SKM-1 treated with dmso at 0.1 percent for 144 hours (cell line): Measurements from ENCODE around the gene TRAF3.

ENCODE experiments used
- DNase-seq: peaks from one replicate; lab custom pipeline; 2025; ENCODE audit not compliant: unreplicated experiment; lab: John Stamatoyannopoulos, UW

Gene TRAF3

DNA sequence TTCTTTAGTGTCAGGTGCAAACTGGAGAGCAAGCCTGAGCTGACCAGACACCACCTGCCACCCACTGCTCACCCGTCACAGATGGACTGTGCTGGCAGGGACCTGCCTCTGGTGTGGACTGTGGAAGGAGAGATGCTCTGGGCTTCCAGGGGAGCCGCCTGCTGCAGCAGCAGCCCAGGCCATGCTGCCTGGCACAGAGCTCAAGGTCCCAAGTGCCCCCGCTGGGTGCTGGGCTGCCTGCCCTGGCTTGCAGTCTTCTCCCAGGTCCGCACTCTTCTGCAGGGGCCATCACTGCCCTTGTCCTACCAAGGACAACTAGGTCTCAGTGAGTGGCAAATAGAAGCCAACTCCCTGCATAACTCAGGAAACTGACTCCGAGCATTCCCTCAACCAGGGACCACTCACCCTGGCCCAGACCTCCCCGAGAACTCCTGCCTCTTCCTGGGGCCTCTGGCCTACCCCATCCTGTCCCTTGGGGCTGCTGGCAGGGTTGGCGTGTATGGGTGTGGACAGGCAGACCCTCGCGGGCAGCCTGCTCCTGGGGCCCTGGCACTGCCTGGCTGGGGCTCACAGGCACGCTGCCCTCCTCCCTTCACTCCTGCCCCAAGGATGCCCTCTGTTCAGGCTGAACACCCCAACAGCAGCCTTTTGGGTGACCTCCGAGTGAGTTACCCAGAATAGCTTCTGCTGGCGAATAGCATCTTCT is 154.5 kb downstream of the TRAF3 start:
- no peak for DNase-seq

DNA sequence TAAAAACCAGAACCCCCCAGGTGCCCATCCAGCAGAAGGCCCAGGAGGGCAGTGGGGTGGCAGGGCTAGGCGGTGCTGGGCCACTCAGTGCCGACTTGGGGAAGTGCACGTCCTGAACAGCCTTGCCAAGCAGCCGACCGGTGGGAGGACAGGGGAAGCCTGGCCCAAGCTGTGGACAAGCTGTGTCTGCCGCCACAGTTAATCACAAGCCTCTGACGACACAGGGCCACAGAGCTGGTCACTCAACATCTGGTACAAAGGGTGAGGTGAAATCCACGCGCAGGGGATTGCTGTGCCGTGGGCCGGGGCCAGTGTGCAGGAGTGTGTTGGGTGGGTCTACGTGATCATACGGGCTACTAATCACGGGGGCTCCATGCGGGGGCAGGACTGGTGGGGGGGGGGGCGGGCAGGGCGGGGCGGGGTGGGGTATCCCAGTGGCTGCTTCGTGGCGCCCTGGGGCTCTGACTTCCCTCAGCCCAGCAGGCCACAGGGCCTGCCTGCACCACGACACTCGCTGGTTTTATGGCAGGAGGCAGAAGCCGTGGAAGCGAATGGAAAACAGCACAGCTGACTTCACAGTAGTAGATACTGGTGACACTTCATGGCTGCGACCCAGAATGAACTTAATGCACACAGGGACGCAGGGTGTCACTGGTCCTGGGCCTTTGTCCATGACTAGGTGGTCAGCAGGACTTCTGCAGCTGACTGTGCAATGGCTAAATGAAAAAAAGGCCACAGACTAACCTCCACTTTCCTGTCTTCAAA is 155.4 kb downstream of the TRAF3 start:
- no peak for DNase-seq

DNA sequence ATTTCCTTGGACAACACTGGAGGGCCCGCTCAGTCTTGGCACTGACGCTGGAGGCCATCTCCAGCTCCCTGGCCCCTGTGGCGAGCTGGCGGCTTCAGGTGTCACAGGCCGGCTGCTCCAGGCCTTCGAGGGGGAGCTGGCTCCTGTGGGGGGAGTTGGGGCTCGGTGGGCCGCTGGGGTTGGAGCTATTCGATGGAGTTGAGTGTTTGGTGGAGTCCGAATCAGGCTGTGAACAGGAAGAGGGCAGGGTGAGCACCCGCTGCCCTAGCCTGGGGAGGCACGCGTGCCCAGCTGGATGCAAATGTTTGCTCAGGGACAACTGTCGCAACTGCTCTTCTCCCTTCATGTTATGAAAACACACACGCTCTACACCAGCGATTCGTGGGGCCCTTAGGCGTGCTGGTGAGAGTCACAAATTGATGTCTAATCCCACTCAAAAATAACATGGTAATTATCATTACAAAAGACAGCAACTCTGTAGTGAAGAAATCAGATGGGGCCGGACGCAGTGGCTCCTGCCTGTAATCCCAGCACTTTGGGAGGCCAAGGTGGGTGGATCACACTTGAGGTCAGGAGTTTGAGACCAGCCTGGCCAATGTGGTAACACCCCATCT is 156.5 kb downstream of the TRAF3 start:
- DNase-seq = no peak

DNA sequence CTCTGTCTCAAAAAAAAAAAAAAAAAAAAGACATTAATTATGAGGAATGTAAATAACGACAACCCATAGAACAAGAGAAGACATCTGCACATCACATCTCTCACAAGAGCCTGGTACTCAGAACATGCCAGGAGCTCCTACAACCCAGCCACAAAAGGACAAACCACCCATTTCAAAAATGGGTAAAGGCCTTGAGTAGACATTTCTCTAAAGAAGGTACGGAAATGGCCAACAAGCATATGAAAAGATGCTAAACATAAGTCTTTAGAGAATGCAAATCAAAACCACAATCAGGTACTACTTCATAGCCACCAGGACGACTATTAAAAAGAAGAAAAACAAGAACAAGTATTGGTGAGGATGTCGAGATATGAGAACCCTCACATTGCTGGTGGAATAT is 158.5 kb downstream of the TRAF3 start:
- DNase-seq = no peak

DNA sequence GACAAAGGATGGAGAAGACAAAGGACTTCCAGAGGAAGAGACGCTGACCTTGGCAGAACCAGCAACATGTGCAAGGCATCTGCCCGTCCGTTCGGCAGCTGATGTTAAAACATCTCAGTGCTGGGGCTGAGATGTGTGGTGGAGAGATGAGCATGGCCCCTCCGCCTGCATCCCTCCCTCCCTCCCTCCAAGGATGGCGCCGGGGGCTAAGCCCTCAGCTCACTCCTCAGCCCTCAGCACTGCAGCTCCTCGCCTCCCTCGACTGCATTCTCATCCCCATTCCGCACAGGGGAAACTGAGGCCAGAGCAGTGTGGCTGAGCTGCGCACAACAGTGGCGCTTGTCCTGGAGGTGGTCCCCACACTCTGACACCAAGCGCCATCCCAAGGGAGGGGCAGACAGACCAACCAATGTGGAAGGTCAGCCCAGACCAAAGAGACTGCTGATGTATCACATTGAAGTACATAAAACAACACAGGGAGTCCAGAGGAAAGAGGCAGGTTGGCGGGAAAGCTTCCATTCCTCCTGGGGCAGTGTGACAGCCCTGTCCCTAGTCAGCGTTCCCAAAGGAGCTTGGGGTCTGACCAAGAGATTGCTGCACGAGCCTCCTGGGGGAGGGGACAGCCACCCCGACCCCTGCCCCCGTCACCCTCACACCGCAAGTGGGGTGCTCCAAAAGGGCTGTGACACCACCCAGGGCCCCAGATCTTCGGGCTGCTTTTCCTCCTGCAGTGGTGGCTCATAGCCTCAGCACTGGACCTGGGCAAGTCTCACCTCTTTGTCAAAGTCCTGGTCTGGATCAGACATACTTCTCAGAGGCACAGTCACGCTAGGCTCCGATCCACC is 160.3 kb downstream of the TRAF3 start:
- no peak for DNase-seq

DNA sequence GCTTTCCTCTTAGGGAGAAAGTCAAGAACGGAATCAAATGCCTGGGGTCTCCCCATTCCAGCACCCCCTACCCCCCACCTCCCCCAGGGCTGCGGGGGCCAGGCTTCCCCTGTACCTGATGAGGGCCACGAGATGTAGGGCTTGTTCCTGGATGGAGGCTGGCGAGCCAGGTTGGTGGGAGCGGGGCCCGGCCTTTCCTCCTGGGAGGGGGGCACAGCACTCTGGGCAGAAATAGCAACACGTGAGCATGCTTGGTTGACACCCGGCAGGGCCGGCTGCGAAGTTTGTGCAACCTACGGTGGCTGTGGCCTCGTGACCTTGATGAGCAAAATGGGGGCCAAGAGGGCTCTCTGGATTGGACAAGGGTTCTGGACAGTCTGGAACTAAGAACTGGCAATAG is 160.9 kb downstream of the TRAF3 start:
- no peak for DNase-seq

DNA sequence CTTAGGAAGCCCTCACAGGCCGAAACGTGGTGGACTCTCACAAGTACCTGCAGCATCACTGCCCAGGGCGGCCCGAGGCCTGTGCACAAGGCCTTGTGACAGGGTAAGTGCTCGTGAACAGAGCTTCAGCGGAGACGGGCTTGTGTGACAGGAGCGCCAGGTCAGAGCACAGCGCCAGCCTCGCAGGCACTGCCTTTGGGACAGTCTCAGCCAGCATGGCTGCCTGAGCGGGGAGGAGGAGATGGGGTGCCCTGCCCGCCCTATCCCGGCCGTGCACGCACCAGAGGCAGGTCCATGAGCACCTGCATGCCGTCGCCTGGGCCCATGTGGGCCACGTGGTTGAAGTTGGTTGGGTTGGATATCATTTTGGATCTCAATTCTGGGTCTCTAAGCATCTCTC is 162.1 kb downstream of the TRAF3 start:
- DNase-seq = no peak

DNA sequence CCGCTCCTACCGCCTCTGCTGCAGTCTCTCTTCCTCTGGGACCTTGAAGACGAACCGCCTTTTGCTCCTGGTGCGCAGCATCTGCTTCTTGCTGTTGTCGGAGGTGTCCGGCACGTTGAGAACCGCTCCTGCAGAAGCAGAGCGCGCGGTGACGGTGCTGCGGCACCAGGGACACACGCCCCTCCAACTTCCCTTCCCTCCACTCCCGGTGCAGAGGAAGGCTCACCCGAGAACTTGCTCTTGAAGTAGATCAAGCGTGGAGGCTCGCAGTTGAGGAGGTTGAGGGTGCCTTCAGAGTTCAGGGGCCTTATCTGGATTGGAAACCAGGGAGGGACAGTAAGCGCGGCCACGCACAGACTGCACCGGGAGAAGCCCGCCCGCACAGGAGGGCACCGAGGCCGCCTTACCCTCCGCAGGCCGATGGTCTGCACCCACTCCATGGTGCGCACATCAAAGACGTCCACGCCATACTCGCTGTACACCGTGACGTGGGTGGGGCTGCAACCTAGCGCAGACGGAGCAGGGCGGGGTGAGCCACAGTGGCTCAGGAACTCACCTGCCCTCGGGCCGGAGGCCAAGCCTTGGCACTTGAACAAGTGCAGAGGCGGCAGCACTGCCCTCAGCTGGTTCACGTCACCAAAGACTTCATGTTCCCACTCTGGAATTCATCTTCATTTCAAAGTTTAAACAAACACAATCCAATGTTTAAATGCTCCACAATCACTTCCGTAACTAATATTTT is 162.7 kb downstream of the TRAF3 start:
- DNase-seq = no peak

DNA sequence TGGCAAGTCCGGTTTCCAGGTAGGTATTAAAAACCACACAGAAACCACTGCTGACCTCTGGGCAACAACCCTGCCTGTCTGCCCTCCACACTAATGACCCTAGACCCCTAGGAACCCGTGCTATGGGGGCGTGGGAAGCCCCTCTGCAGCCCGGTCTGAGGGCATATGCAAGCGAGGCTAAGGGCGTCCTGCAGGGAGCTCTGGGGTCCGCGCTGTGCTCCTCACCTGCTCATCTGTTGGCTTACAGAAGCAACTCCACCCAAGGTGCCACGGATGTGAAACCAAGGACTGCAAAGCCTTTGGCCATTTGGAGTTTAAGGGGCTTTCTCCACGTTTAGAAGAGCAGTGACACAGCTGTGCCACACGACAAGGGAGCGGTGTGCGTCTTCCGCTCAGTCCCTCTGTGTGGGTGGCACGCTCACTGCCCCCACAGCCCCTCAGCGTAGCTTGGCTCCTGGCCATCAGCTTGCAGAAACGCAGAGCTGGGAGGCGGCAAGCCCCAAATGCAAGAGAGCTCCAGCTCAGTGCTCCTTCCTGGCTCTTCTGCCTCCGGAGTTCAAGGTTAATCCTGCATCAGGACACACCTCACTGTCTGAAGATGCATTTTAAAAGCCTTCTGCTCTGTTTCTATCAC is 163.6 kb downstream of the TRAF3 start:
- DNase-seq = no peak

DNA sequence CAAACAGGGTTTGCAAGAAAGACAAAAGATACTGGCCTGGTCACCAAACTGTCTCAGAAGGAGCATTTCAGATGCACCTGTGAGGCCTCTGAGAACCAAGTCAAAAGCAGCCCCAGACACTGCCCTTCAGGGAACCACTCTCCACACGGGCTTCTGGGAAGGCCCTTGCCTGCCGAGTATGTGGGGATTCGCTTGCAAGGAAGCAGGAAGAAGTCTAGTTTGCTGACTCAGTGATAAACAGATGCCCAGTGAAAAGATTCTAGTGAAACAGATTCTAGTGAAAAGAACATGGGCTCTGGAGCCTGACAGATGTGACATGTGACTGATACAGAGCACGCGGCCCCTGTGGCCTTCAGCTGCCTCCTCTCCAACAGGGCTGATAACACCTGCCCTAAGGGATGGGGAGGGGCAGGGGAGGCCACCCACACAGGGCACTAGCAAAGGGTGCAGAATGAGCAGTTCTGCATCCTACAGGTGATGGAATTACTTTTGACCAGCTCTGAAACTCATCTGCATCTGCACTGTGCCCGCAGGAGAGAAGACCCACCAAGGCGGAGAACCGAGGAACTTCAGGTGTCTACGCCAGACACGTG is 164.3 kb downstream of the TRAF3 start:
- DNase-seq = no peak

DNA sequence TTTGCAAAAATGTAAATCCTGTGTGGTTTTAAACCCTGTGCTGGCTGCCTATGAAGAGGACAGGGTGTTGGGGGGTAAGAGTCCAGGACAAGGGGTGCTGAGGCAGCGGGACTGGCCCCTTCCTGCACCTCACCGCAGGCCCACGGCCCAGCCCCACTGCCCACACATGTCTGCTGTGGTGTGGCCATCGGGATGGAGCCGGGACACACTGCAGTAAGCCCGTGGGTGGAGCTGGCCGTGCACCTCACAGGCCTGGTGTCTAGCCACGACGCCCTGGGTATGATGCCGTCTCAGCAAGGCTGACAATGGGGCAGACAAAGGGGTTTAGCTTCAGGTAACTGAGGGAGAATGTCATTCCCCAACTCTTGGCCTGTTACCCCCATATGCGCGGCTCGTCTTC is 164.8 kb downstream of the TRAF3 start:
- DNase-seq = no peak

DNA sequence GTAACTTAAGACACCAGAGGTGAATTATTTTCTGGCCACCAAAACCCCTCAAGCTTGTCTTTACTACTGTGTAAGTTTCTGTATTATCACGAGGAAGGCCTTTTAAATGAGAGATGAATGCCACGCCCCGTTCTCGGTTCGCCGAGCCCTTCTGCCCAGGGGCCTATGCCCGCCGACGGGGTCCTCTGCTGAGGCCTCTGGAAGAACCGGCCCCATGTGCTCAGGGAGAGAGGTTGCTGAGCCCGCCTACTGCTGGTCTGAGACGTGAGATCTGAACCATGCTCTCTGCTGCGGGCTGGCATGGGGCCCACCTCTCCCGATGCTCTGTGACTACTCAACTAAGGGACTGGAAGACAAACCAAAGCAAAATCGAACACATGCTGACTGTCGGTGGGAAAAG is 166.2 kb downstream of the TRAF3 start:
- DNase-seq = no peak

DNA sequence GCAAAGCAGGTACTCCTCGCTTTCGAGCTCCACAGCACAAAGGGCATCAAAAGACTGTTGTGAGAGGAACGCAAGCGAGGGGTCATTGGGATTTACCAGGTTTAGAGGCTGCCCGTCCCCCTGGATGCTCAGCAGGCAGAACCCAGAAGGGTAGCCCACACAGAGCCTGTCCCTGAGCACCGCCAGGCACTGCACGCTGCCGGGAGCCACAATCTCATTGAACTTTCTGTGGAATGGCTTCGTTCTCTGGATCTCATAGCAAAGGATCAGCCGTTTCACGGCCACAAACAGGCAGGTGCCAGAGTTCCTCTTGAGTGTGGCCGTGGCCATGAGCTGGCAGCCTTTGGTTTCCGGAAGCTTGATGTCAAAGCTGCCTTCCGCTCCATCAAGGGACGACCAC is 166.7 kb downstream of the TRAF3 start:
- DNase-seq = no peak

DNA sequence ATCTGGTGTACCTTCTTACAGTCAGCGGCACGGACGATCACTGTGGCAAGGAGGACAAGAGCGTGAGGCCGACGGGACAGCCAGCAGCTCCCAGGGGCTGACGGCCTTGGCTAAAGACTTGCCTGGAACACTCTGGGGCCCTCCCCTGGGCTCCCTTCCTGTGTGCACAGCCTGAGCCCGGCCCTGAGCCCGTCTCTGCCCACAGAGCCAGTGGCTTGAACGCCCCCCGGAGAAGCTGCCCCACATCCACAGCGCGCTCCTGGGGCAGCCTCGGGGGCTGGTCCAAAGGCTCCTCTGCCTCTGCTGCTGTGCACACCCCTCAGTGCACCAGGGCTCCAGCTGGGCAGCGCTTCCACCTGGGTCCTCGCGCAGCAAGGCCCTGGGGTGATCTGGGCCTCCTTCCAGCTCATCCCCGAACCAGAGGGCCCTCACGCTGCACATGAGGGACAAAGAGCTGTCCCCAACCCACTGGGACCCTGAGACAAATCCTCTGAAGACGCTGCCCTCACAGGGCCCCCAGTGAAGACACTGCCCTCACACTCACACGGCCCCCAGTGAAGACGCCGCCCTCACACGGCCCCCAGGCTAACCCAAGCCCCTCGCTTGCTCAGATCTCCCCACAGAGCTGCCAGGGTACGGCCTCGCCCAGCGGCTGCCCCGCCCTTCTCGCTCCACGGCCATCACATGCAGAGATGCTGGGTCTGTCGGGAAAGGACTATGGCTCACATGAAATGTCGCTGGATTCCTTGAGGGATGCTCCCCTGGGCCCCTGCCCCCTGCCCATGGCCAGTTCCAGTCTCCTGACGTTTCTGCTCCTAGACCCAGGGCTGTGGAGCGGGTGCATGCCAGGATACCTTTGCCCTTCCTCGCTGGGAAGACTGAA is 167.4 kb downstream of the TRAF3 start:
- no peak for DNase-seq

DNA sequence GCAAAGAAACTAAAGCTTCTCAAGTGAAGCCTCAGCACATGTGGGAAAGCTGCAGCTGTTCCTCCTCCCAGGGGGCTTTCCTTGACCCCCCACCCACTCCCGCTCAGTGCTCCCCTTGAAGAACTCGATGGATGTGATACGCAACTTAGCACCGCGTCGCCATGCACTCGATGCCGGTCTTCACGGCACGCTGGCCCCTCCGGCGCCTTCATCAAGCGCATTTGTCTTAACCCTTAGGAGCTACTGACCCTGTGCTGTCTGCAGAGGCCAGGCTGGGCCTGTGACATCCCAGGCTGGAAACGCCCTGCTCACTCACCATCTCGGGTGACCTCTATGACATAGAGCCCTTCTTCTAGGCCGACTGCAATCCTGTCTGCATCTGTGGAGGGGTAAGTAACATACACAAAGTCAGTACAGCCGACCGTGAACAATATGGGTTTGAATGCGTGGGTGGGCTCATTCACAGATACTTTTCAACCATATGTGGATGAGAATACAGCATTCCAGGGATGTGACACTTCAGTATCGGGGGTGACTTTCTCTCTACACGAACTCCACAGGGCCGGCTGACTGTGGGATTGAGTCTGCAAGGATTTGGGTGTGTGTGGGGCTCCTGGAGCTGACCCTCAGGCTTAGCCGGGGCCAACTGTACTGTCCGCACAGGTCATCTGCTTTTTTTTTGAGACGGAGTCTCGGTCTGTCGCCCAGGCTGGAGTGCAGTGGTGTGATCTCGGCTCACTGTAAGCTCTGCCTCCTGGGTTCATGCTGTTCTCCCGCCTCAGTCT is 168.3 kb downstream of the TRAF3 start:
- DNase-seq = no peak

DNA sequence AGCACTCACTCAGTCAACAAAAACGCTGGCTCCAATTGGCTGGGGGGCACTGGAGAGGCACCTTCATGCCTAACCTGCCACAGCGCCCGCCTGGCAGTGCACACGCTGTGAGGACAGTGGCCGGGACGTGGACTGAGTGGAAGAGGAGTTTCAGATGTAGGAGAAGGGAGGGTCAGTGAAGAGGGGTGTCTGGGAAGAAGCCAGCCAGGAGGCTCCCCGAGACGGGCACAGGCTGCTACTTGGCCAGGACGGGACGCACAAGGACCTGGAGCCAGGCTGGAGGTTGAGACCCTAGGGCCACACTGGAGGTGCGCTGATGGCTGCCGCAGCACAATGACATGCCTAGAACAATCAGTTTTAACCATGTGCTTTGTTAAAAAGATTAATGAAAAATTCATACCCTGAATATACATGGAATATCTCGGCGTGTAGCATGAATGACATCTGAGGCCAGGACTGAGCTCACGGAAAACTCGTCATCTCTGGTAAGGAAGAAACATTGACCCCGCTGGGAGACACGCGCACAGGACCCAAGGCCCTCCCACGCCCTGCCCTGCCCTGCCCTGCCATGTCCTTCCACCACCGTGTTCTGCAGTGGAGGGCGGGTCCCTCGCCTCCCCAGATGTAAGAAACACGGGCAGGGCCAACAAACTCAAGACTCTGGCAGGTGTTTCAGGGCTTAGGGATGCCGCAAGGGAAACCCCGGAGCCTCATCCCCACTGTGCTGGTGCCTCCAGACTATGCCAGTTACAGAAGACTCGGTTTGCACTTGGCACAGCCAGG is 170.3 kb downstream of the TRAF3 start:
- DNase-seq = no peak

DNA sequence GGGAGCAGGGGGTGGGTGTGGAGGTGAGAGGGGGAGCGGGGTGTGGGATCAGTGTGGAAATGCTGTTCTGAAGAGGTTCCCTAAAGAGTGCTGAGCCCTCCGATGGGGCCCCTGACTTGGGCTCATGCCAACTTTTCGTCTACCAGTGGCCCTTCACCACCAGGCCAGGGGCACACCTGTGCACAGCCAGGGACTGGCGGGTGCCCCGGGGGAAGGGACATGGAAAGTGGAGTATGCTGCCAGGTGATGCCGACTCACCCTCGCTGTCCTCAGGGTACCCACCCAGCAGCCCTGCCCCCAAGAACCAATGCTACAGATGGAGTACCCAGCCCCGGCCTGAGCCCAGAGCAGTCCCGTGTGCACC is 171.4 kb downstream of the TRAF3 start:
- DNase-seq = no peak
